GM20000 (cell line): ENCODE data around the gene ELMO3.

ENCODE experiments used
- DNase-seq: peaks from one replicate; pipeline ENCODE4 v3.0.0; 2012; ENCODE audit warnings: low spot score
- CTCF ChIP-seq: IDR thresholded peaks from 2 replicates; pipeline ENCODE4 v1.5.1; 2012; ENCODE audit warnings: mild to moderate bottlenecking, control low read depth; ENCODE audit errors: extremely low read depth, missing control alignments

ELMO3 gene

GRCh38 chr16:67190448-67191399 lies 8.2 kb upstream of the ELMO3 start:
- no peak for TF ChIP-seq CTCF
- DNase-seq: no peak

GRCh38 chr16:67191411-67191994 lies 7.4 kb upstream of the ELMO3 start:
- no peak for DNase-seq
- no peak for TF ChIP-seq CTCF

- TF ChIP-seq CTCF: no peak
- DNase-seq: peak; percentile 98
These were observed 6.8 kb upstream of the ELMO3 start, which contains the start of gene E2F4 for GRCh38 chr16:67191995-67192681. E2F4 (plus strand) TSS chr16:67192155; CDS start chr16:67192228, 73 bp downstream.

GRCh38 chr16:67192781-67193361 lies 6.1 kb upstream of the ELMO3 start:
- no peak for DNase-seq
- no peak for TF ChIP-seq CTCF

- DNase-seq: no peak
- no peak for TF ChIP-seq CTCF
These were observed 5.4 kb upstream of the ELMO3 start for GRCh38 chr16:67193536-67193935.

- no peak for DNase-seq
- TF ChIP-seq CTCF: no peak
These were observed 4.7 kb upstream of the ELMO3 start for GRCh38 chr16:67194260-67194659.
